Effector memory CD4-positive, alpha-beta T cell (primary cell): Measurements from ENCODE around the gene LMO7.

Source experiments
- DNase-seq, 3 donors: peaks; one replicate each; pipeline ENCODE4 v3.0.0-alpha.2; 2020
- H3K27ac ChIP-seq: 2 replicates; pipeline ENCODE4 v1.7.0; 2013; ENCODE audit warnings: mild to moderate bottlenecking, low read length, moderate library complexity; ENCODE audit not compliant: insufficient read depth, poor library complexity, severe bottlenecking
- H3K27me3 ChIP-seq: replicated peaks from 2 replicates; pipeline ENCODE4 v1.7.0; 2013; ENCODE audit warnings: mild to moderate bottlenecking, low read length; ENCODE audit not compliant: insufficient read depth, control insufficient read depth, poor library complexity, severe bottlenecking
- H3K36me3 ChIP-seq: 2 replicates; pipeline ENCODE4 v1.7.0; 2013; ENCODE audit warnings: mild to moderate bottlenecking, low read length, moderate library complexity; ENCODE audit not compliant: control insufficient read depth, insufficient read depth
- H3K4me1 ChIP-seq: 2 replicates; pipeline ENCODE4 v1.7.0; 2013; ENCODE audit warnings: low read length, mild to moderate bottlenecking; ENCODE audit not compliant: control insufficient read depth, insufficient read depth, poor library complexity, severe bottlenecking
- H3K4me3 ChIP-seq: 2 replicates; pipeline ENCODE4 v1.7.0; 2013; ENCODE audit warnings: low read length, low read depth, mild to moderate bottlenecking; ENCODE audit not compliant: insufficient read depth, poor library complexity, severe bottlenecking
- H3K9me3 ChIP-seq: 2 replicates; pipeline ENCODE4 v1.7.0; 2013; ENCODE audit warnings: mild to moderate bottlenecking, low read length, moderate library complexity; ENCODE audit not compliant: control insufficient read depth

Gene LMO7

GRCh38 chr13:75855847-75856246 lies 219.7 kb downstream of the LMO7 start:
- no peak for DNase-seq
- no peaks in the 10 kb centered on the region for H3K9me3 ChIP-seq
- no peaks in the 10 kb centered on the region for H3K27me3 ChIP-seq
- H3K36me3 ChIP-seq = no peaks in the 10 kb centered on the region
- no peak overlapping the region for H3K4me3 ChIP-seq
- no peak overlapping the region for H3K27ac ChIP-seq
- no peaks in the 10 kb centered on the region for H3K4me1 ChIP-seq

GRCh38 chr13:75857291-75857690 lies 221.2 kb downstream of the LMO7 start:
- no peak overlapping the region for H3K27ac ChIP-seq
- no peak overlapping the region for H3K4me3 ChIP-seq
- no peak for DNase-seq
- H3K36me3 ChIP-seq = no peaks in the 10 kb centered on the region
- H3K27me3 ChIP-seq = no peaks in the 10 kb centered on the region
- H3K4me1 ChIP-seq = no peaks in the 10 kb centered on the region
- H3K9me3 ChIP-seq = no peaks in the 10 kb centered on the region

GRCh38 chr13:75860935-75861334 lies 224.8 kb downstream of the LMO7 start:
- Histone ChIP-seq H3K4me3 (no peak overlapping the region), H3K27me3 (no peaks in the 10 kb centered on the region), H3K36me3 (no peaks in the 10 kb centered on the region), H3K4me1 (no peaks in the 10 kb centered on the region), H3K27ac (no peak overlapping the region), H3K9me3 (no peaks in the 10 kb centered on the region)
- DNase-seq = no peak

GRCh38 chr13:75861786-75862185 lies 225.7 kb downstream of the LMO7 start:
- Histone ChIP-seq H3K4me1 (no peaks in the 10 kb centered on the region), H3K27ac (no peak overlapping the region), H3K27me3 (no peaks in the 10 kb centered on the region), H3K4me3 (no peak overlapping the region), H3K36me3 (no peaks in the 10 kb centered on the region), H3K9me3 (no peaks in the 10 kb centered on the region)
- no peak for DNase-seq

GRCh38 chr13:75864718-75865117 lies 228.6 kb downstream of the LMO7 start:
- DNase-seq = no peak
- Histone ChIP-seq H3K9me3 (no peaks in the 10 kb centered on the region), H3K4me1 (no peaks in the 10 kb centered on the region), H3K27me3 (no peaks in the 10 kb centered on the region), H3K27ac (no peak overlapping the region), H3K4me3 (no peak overlapping the region), H3K36me3 (no peaks in the 10 kb centered on the region)

- no peaks in the 10 kb centered on the region for H3K36me3 ChIP-seq
- no peaks in the 10 kb centered on the region for H3K9me3 ChIP-seq
- H3K27ac ChIP-seq = no peak overlapping the region
- DNase-seq = no peak
- no peak overlapping the region for H3K4me3 ChIP-seq
- no peaks in the 10 kb centered on the region for H3K4me1 ChIP-seq
- H3K27me3 ChIP-seq = no peaks in the 10 kb centered on the region
Measured at GRCh38 chr13:75867379-75868117, 231.4 kb downstream of the LMO7 start.

GRCh38 chr13:75869981-75870380 lies 233.9 kb downstream of the LMO7 start:
- Histone ChIP-seq H3K9me3 (no peaks in the 10 kb centered on the region), H3K36me3 (no peaks in the 10 kb centered on the region), H3K4me3 (peak overlapping the region; percentile 30), H3K27me3 (no peaks in the 10 kb centered on the region), H3K27ac (peak overlapping the region; percentile 38), H3K4me1 (no peaks in the 10 kb centered on the region)
- no peak for DNase-seq

- Histone ChIP-seq H3K4me1 (no peaks in the 10 kb centered on the region), H3K36me3 (no peaks in the 10 kb centered on the region), H3K27ac (peak overlapping the region; percentile 38), H3K4me3 (peak overlapping the region; percentile 30), H3K9me3 (no peaks in the 10 kb centered on the region), H3K27me3 (no peaks in the 10 kb centered on the region)
- DNase-seq = no peak
Measured at GRCh38 chr13:75870397-75870903, 234.3 kb downstream of the LMO7 start.

- Histone ChIP-seq H3K4me1 (no peaks in the 10 kb centered on the region), H3K27ac (peak overlapping the region; percentile 38), H3K4me3 (no peak overlapping the region), H3K27me3 (no peaks in the 10 kb centered on the region), H3K36me3 (no peaks in the 10 kb centered on the region), H3K9me3 (no peaks in the 10 kb centered on the region)
- no peak for DNase-seq
Measured at GRCh38 chr13:75871059-75871458, 234.9 kb downstream of the LMO7 start.

- Histone ChIP-seq H3K36me3 (no peaks in the 10 kb centered on the region), H3K27me3 (no peaks in the 10 kb centered on the region), H3K9me3 (no peaks in the 10 kb centered on the region), H3K4me3 (no peak overlapping the region), H3K27ac (no peak overlapping the region), H3K4me1 (no peaks in the 10 kb centered on the region)
- no peak for DNase-seq
Measured at GRCh38 chr13:75872980-75873379, 236.8 kb downstream of the LMO7 start.
